Measurements from ENCODE around the gene KRT24. TPM values are rescaled to one million over a fixed set of nuclear protein-coding genes. Genes with fewer than 3 reads are reported as not detected.

KRT24 gene
- total and polyA plus RNA-seq, 2 of the 4 experiments (the other 2 are of a cell fraction): not detected

GRCh38 chr17:40705584-40705983 lies 2.0 kb upstream of the KRT24 start:
- H2BK15ac ChIP-seq (ENCODE audit: low read depth, low read length): no peak overlapping the region
- in situ Hi-C loops (cut with MboI; ENCODE audit: low sequenced_read_pairs): no loop called here
- no peak overlapping the region for H2BK120ac ChIP-seq (ENCODE audit: low read depth, low read length)
- H3K9me1 ChIP-seq (ENCODE audit: insufficient read depth, low read length): no peaks in the 10 kb centered on the region
- H4K91ac ChIP-seq (ENCODE audit: insufficient read depth, low read depth, low read length): no peak overlapping the region
- no peaks in the 10 kb centered on the region for H3K4me1 ChIP-seq (ENCODE audit: control insufficient read depth, insufficient read depth, low read length)
- H3K4me3 ChIP-seq (ENCODE audit: insufficient read depth, low read depth, low read length): no peak overlapping the region
- H3K56ac ChIP-seq (ENCODE audit: extremely low read depth, insufficient read depth, low read length): no peak overlapping the region
- peaks cover 33% of the 10 kb centered on the region for H3K27me3 ChIP-seq (ENCODE audit: control insufficient read depth, insufficient read depth, low read length)
- no peak overlapping the region for H3K18ac ChIP-seq (ENCODE audit: low read depth, low read length)
- no peak overlapping the region for H2BK20ac ChIP-seq (ENCODE audit: low read depth, low read length)
- no peaks in the 10 kb centered on the region for H3K36me3 ChIP-seq (ENCODE audit: control insufficient read depth, insufficient read depth, low read length)
- dilution Hi-C loops (cut with HindIII; ENCODE audit: low sequenced_read_pairs, unreplicated experiment): no loop called here
- H3K9me3 ChIP-seq (ENCODE audit: control insufficient read depth, insufficient read depth, low read length): no peaks in the 10 kb centered on the region; the same call in 1 of the 2 replicates
- CTCF ChIA-PET: interaction anchor here (0.7 to 1.0 kb wide), 2 partner anchors 14 to 957 kb away, joined by 3 read pairs; no protein-coding TSS in a partner anchor
- no peak overlapping the region for H2AK5ac ChIP-seq (ENCODE audit: low read depth, low read length)
- H3K27ac ChIP-seq (ENCODE audit: insufficient read depth, low read length): no peak overlapping the region
- H2AK9ac ChIP-seq (replicated peaks; ENCODE audit: low read depth, low read length, poor library complexity): no peak overlapping the region
- no peak overlapping the region for H2AFZ ChIP-seq (replicated peaks; ENCODE audit: low read length, poor library complexity)
- no peak overlapping the region for H3K14ac ChIP-seq (replicated peaks; ENCODE audit: low read depth, low read length)
- ATAC-seq (ENCODE audit: low read depth) (no peak), DNase-seq (no peak)
- H3K4ac ChIP-seq (ENCODE audit: low read depth, low read length): no peak overlapping the region
- intact Hi-C loops (cut with micrococcal nuclease): loop anchor here (10.0 kb wide), 1 partner anchor 49 kb away; the partner anchor contains the start of gene KRT25
- WGBS, 2 experiments (ENCODE audit: extremely low coverage in 2 of 2, insufficient read length in 1 of 2): no CpG with 5 or more reads among the region's 4 CpGs
- H4K8ac ChIP-seq (ENCODE audit: low read depth in 2 of 2, low read length in 2 of 2): no peak overlapping the region
- no peaks in the 10 kb centered on the region for H4K20me1 ChIP-seq (ENCODE audit: insufficient read depth, low read length)
- no peaks in the 10 kb centered on the region for H3K79me1 ChIP-seq (ENCODE audit: low read depth in 1 of 2, low read length in 2 of 2)
- no peak overlapping the region for H3K4me2 ChIP-seq (ENCODE audit: low read depth, low read length)
- no peak for TF ChIP-seq SMC3 (IDR thresholded peaks at IDR 0.05; ENCODE audit: low read depth, low read length)
- POLR2A ChIA-PET (ENCODE audit: unreplicated experiment): no interaction called here
- H3K9ac ChIP-seq (ENCODE audit: low read depth, low read length): no peak overlapping the region
- H4K5ac ChIP-seq (ENCODE audit: low read depth, low read length): no peak overlapping the region
- H3K23ac ChIP-seq (ENCODE audit: low read depth, low read length): no peak overlapping the region
- no TSS peak for BruUV-seq (replicated peaks)
- no peak overlapping the region for H2BK5ac ChIP-seq (ENCODE audit: low read depth, low read length, poor library complexity, severe bottlenecking)

Data from IMR-90 (cell line).